Limb (tissue), 2 donors: ENCODE data around the gene CHST11.

Source experiments
- DNase-seq, 2 donors: peaks; one replicate each; pipeline ENCODE4 v3.0.0-alpha.2; 2016; ENCODE audit errors: extremely low spot score in 2 of 2

The CHST11 gene

GRCh38 chr12:104694161-104694560, 237.4 kb downstream of the CHST11 start:
- DNase-seq, result no peak

- DNase-seq, result no peak
Observed at GRCh38 chr12:104694711-104695110, 238.0 kb downstream of the CHST11 start.

- DNase-seq, result peak in 1 of 2 donors; percentile 55
Observed at GRCh38 chr12:104695453-104696148, 238.9 kb downstream of the CHST11 start.

GRCh38 chr12:104697186-104697585, 240.4 kb downstream of the CHST11 start:
- DNase-seq, result no peak

GRCh38 chr12:104698871-104699270, 242.1 kb downstream of the CHST11 start:
- DNase-seq, result no peak

- no peak for DNase-seq
Observed at GRCh38 chr12:104699489-104700190, 242.9 kb downstream of the CHST11 start.

- no peak for DNase-seq
Observed at GRCh38 chr12:104700324-104700723, 243.6 kb downstream of the CHST11 start.

GRCh38 chr12:104701301-104701700, 244.6 kb downstream of the CHST11 start:
- no peak for DNase-seq

GRCh38 chr12:104701756-104702155, 245.0 kb downstream of the CHST11 start:
- DNase-seq, result no peak

GRCh38 chr12:104702565-104703139, 245.9 kb downstream of the CHST11 start:
- no peak for DNase-seq

GRCh38 chr12:104703372-104703771, 246.6 kb downstream of the CHST11 start:
- no peak for DNase-seq

- DNase-seq, result no peak
Observed at GRCh38 chr12:104704224-104704779, 247.6 kb downstream of the CHST11 start.

GRCh38 chr12:104707194-104707593, 250.4 kb downstream of the CHST11 start:
- DNase-seq, result no peak

GRCh38 chr12:104707794-104708558, 251.2 kb downstream of the CHST11 start:
- DNase-seq, result no peak

- DNase-seq, result no peak
Observed at GRCh38 chr12:104708891-104709290, 252.1 kb downstream of the CHST11 start.

GRCh38 chr12:104709692-104710435, 253.1 kb downstream of the CHST11 start:
- DNase-seq, result no peak

GRCh38 chr12:104710940-104711689, 254.4 kb downstream of the CHST11 start:
- DNase-seq, result peak in 1 of 2 donors; percentile 37

GRCh38 chr12:104712477-104712876, 255.7 kb downstream of the CHST11 start:
- peak in 1 of 2 donors; percentile 38 for DNase-seq

GRCh38 chr12:104712968-104713367, 256.2 kb downstream of the CHST11 start:
- DNase-seq, result no peak

GRCh38 chr12:104713444-104713843, 256.7 kb downstream of the CHST11 start:
- DNase-seq, result no peak
